Epithelial cell of esophagus (primary cell): ENCODE data around the gene PSRC1.
A peak's percentile ranks its signal among the peaks of the same experiment; 100 is the strongest.

ENCODE experiments used
- DNase-seq: peaks from one replicate; pipeline ENCODE4 v3.0.0; 2010; ENCODE audit warnings: low read depth
- H3K4me3 ChIP-seq: 2 replicates; pipeline ENCODE4 v1.5.1; 2011; ENCODE audit warnings: mild to moderate bottlenecking, low read length, control low read depth
- TF ChIP-seq, protein P1 (sequence below): IDR thresholded peaks from 2 replicates; pipeline ENCODE4 v1.5.1; 2011; ENCODE audit warnings: low read depth, mild to moderate bottlenecking, low read length, control low read depth, inconsistent platforms; ENCODE audit not compliant: insufficient read depth; ENCODE audit errors: missing control alignments

PSRC1 gene

DNA sequence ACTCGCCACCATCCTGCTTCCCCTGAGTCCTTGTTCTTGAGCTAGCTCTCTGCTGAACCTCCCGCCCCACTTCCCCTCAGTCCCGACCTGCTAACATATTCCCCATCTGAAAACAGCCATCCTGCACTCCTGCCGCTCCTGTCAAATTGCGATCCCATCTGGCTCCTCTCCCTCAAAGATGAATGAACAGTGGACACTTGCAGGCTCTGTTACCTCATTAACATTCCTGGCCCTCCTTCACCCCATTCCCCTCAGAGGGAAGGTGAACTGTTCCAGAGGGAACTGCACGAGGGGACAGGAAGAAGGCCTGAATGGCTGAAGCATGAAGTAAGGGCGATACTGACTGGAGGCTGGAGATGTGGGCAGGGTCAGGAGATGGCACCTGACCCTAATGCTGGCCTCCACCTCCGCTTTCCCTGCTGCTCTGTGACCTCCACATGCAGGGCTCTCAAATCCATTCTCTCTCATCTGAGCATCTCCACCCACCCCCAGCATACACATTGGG, 41.1 kb downstream of the PSRC1 start:
- no peak for DNase-seq
- TF ChIP-seq, protein P1, sequence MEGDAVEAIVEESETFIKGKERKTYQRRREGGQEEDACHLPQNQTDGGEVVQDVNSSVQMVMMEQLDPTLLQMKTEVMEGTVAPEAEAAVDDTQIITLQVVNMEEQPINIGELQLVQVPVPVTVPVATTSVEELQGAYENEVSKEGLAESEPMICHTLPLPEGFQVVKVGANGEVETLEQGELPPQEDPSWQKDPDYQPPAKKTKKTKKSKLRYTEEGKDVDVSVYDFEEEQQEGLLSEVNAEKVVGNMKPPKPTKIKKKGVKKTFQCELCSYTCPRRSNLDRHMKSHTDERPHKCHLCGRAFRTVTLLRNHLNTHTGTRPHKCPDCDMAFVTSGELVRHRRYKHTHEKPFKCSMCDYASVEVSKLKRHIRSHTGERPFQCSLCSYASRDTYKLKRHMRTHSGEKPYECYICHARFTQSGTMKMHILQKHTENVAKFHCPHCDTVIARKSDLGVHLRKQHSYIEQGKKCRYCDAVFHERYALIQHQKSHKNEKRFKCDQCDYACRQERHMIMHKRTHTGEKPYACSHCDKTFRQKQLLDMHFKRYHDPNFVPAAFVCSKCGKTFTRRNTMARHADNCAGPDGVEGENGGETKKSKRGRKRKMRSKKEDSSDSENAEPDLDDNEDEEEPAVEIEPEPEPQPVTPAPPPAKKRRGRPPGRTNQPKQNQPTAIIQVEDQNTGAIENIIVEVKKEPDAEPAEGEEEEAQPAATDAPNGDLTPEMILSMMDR: no peak
- no peak overlapping the region for H3K4me3 ChIP-seq

DNA sequence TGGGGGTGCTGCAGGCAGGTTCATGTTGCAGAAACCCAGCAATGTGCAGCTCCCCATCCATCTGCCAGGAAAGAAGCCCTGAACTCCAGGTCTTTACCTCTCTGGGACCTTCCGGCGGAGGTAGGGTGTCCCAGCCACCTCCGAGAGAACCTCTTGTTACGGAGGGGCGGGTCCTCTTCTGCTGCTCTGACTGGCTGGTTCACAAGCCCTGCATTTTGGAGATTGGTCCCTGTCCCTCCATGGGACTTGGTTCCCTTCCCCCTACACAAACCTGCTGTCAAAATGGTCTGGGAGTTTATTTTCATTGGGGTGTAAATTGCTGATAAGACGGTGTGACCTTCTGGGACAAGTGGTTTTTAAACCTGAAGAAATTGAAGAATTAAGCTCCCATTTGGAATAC, 41.6 kb downstream of the PSRC1 start:
- TF ChIP-seq, protein P1: no peak

DNA sequence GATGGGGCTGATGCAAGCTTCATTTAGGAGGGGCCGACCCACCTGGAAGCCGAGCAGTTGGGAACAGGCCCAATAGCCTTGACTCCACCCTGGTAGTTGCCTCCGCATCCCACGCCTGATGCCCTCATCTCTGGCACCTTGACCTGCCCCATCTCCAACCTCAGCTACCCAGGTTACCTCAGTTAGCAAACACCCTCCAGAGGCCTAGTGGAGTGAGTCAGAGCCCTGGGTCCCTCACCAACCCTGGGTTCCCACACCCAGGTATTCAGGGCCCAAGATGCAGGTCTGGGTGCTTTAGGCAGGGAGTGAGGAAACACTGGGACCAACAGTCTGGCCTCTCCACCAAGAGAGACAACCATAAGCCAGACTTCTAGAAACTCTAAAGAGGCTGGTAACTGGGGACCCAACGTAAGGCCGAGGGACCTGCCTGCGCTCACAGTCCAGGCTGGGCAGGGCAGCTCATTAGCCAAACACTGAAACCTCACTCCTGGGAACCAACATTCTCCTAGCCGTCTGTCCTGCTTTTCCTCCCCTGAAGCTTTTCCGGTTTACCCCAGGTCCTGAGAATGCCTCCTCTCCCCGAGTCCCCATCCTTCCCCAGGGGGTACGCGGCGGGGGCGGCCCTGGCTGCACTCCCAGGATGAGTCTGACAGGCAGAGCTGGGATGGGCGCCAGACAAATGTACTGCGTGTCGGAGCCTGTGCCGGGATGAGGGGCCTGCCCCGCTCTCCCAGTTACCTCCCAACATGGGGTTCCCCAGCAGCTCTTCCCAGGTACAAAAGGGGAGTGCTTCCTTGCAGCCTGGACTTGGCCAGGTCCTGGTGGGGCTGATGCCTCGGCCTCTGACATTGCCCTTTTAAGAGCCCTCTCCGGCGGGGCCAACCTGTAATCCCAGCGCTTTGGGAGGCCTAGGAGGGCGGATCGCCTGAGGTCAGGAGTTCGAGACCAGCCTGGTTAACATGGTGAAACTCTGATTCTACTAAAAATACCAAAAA, 42.5 kb downstream of the PSRC1 start:
- DNase-seq: peak; percentile 99
- no peak overlapping the region for H3K4me3 ChIP-seq
- TF ChIP-seq, protein P1: no peak

More for the DNA sequence above, 41.6 kb downstream of the PSRC1 start:
- no peak overlapping the region for H3K4me3 ChIP-seq
- no peak for DNase-seq

DNA sequence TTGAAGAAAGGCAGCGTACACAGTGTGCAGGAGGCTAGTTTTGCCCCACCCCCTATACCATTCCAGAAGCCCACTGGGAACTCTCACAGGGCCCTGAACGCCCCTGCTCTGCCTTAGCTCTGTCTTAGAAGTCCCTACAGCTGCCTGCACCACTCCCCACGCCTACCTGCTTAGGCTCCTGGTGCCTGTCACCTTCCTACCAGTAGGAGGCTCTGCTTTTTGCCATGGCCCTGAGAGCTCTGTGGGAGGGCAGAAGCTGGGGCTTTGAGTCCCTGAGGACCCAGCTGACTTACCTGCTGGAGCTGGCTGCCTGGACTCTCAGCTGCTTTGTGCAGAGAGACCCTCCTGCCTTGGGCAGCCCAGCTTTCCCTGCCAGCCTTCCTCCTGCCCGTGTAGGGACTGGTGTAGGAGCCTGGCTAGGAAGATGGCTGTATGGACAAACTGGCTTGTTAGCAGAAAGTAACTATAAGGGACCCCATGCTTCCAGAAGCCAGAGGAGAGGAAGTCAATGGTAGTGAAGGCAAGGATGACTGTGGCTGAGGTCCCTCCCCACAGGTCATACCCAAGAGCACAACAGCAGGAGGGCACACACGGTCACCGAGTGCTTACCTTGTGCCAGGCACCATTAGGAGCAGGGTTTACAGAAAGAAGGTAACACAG, 43.4 kb downstream of the PSRC1 start:
- peak; percentile 87 for DNase-seq
- H3K4me3 ChIP-seq: peak overlapping the region; percentile 9

DNA sequence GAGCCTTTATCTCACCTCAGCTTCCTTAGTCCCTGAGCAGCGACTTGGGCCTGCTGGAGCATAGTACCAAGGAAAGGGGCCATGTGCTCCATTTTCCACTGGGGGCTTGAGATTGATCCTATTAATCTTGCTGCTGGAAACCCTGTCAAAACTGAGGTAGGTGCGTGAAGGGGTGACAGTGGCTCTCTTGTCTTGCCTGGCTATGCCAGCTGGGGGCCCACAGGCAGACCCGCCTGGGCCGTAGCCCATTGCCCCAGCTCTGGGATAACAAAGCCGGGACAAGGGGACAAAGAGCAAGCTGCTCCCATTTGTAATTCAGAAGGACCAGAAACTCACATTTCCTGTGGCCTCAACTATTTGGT, 43.9 kb downstream of the PSRC1 start:
- TF ChIP-seq, protein P1: no peak
- H3K4me3 ChIP-seq: no peak overlapping the region
- no peak for DNase-seq

More for the DNA sequence above, 43.4 kb downstream of the PSRC1 start:
- TF ChIP-seq, protein P1: peak; percentile 76

DNA sequence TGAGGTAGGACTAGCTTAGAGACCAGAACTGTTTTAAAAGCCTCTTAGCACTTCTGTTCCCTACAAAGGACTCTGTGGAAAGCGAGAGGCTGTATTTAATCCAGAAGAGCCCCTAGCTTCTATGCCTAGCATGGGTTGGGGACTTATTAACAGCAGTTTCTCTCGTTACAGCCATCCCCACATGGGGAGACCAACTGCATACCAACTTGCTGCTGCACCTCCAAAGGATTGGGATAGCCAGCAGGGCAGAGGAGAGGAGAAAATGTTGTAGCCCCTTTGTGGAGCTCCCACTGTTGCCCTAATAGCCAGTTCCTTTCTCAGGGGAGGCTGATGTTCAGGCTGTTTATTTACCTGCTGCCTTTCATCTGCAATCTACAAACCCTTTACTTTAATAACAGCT, 44.6 kb downstream of the PSRC1 start:
- DNase-seq: no peak
- H3K4me3 ChIP-seq: no peak overlapping the region

More for the DNA sequence above, 44.6 kb downstream of the PSRC1 start:
- TF ChIP-seq, protein P1: no peak
